Activated T-cell treated with anti-CD3 and anti-CD28 coated beads for 48 hours (primary cell): ENCODE measurements around the gene CAMK2D.

Experiments
- DNase-seq: peaks from one replicate; pipeline ENCODE4 v3.0.0-alpha.2; 2020; ENCODE audit warnings: low read depth

The CAMK2D gene

DNA sequence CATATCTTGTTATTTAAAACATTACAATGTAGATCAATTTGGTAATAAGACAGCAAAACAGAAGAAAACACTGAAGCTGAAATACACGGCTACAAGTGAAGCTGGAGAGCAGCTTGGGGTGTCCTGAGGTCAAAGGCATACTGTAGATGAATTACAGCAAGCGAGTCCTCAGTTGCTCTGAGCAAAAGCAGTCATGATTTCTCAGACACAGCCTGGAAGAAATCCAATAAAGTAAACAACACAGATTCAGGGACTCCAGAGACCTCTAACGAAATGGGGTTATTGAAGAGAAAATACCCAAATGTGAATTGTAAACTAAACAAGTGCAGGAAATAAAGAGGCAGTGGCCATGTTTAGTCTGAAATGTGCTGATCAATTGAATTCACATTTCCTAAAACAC, 324.4 kb downstream of the CAMK2D start:
- DNase-seq = no peak

GRCh38 chr4:113436360-113436759, 325.2 kb downstream of the CAMK2D start:
- DNase-seq = no peak

- no peak for DNase-seq
These were observed 325.6 kb downstream of the CAMK2D start for GRCh38 chr4:113435893-113436292.

DNA sequence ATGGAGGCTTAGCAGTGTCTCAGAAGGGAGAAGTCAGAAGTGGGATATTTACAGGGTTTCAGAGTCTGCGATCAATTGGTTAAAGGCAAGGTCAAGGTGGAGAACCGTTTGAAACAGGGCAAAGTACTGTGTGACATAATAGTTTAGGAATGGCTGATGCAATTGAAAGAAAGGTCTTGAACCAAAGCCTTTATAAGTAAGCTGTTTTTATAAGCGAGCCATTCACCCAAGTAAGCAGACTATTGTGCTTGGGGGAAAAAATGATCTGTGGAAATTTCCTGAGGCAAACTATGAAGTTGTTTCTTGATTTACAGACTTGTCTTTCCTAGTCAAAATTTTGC, 327.3 kb downstream of the CAMK2D start:
- DNase-seq = no peak

- no peak for DNase-seq
These were observed 327.8 kb downstream of the CAMK2D start for GRCh38 chr4:113433536-113434246.

DNA sequence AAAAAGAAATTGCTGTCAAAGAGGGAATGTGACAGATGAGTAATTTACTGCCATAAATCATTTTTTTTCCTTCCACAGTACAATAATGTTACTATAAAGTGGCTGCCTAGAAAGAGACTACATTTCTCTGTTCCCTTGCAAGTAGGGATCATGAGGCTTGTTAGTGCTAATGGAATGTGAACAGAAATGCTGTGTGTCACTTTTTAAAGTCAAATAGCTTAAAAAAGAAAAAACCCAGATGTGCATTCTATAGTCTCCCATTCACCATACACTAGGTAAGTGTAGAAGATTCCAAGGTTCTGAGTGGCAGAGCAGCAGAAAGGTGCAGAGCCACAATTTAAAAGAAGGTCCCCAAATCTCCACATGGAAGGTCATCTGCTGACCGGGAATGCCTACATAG, 328.4 kb downstream of the CAMK2D start:
- DNase-seq = no peak

GRCh38 chr4:113423631-113424030, 337.9 kb downstream of the CAMK2D start:
- no peak for DNase-seq

DNA sequence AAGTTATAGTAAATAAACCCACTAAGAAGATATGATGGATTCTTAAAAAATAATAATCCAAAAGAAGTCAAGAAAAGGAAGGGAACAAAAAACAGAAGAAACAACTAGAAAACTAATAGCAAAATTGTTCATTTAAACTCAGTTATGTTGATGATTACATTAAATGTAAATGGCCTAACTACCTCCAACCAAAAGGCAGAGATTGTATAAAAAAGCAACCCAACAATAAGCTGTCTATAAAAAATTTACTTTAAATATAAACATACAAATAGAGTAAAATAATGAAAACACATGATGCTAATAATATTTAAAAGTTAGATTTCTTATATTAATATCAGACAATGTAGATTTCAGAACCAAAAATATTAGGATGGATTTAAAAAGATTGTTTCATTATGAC, 340.6 kb downstream of the CAMK2D start:
- DNase-seq = no peak

- no peak for DNase-seq
These were observed 341.9 kb downstream of the CAMK2D start for GRCh38 chr4:113419631-113420030.

DNA sequence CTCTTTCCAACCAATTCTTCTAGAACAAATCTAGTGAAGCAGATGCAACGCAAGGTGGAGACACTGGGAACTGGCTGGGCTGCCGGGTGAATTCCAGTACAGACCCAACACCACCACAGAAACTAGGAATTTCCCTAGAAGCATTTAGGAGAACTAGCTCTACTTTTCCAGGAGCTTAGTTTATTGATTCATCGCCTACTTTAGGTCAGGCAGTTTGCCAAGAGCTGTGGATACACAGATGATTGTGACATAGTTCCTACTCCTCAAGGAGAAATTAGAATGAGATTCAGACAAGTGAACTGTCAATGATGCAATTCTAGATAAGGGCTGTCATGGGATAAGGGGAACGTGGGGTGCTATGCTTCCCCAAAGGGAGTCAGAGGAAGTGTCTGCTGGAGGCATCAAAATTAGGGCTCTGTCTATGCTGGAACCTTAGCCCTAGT, 350.0 kb downstream of the CAMK2D start:
- no peak for DNase-seq

DNA sequence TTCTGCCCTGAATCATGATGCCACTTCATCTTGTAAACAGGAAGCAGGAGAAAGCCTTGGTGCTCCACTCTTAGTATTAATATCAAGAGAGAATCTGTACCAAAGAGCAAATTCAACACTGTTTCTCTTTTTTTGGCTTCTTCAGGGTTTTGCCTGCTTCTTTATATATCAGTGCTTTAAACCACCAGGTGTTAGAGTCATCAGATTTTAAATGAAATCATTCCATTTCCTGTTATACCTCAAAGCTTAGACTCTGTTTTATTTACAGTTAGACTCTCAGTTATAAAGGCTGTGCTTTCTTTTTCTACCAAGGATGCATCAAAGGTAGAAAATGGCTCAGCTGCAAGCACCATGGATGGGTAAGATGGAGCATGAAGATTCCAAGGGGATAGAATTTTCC, 350.9 kb downstream of the CAMK2D start:
- DNase-seq = no peak

GRCh38 chr4:113409181-113409580, 352.4 kb downstream of the CAMK2D start:
- no peak for DNase-seq

DNA sequence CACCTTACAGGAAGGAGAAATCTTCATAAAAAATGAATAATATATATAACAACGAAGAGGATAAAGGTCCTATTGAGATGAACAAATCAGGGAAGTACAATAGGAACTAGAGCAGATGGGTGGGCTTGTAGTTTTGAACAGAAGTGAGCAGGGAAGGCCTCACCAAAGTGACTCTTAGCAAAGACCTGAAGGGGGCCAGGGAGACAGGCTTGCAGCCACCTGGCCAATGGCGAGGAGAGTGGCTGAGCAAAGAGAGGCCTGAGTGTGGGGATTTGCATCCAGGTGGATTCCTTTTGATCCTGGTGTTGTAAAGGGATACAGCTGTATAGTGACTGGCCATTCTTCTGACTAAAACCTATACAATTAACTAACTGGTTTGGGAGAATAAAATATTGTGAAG, 354.1 kb downstream of the CAMK2D start:
- DNase-seq = no peak

DNA sequence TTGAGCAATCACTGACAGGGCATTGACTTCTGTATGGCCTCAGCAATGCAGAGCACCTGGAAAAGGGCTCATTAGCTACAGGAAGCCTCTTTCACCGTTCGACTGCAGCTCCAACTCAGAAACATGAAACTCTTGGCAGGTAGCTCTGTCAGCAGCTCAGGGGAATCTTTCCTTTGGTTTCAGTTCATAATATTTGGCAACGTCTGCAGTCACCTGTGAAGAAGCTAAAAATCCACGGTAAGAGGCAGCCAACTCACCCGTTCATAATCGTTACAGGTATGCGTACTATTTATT, 354.9 kb downstream of the CAMK2D start:
- no peak for DNase-seq

GRCh38 chr4:113405874-113406722, 355.4 kb downstream of the CAMK2D start:
- no peak for DNase-seq

DNA sequence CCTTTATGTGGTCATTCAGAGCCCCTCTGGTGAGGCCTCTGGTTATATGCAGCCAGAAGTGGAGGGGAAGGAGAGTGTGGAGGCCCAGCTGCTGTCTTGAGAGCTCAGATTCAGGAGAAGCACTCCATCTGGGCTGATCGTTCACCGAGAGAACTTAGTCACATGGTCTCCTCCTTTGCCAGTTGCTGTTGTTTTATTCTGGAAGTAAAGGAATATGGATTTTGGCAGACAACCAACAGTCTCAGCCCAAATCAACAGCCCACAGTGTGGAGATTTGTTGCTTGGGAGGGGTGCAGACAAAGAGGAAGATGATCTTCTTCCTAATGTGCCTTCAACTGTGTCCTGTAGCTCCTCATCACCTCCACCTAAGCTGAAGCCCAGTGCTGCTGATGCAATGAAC, 356.7 kb downstream of the CAMK2D start:
- DNase-seq = no peak

GRCh38 chr4:113404167-113404571, 357.4 kb downstream of the CAMK2D start:
- DNase-seq = no peak
